Measurements from ENCODE around the gene NTRK3.

- TF ChIP-seq EZH2 (IDR thresholded peaks at IDR 0.05; ENCODE audit: borderline replicate concordance, low read depth, low read length, severe bottlenecking) (no peak), POLR2AphosphoS5 (IDR thresholded peaks at IDR 0.05; ENCODE audit: insufficient read depth, low read depth, low read length) (no peak), JUN (IDR thresholded peaks at IDR 0.05; ENCODE audit: borderline replicate concordance, insufficient read depth, insufficient read length, low read depth) (no peak), POLR2A (IDR thresholded peaks at IDR 0.05; ENCODE audit: low read depth, low read length) (no peak), GATA2 (IDR thresholded peaks at IDR 0.05; ENCODE audit: insufficient read depth, insufficient read length, low read depth, low read length) (no peak), MYC (IDR thresholded peaks at IDR 0.05; ENCODE audit: low read depth, low read length) (no peak), FOS (IDR thresholded peaks at IDR 0.05; ENCODE audit: borderline replicate concordance, insufficient read depth, low read length) (no peak)
- TF ChIP-seq, protein P1, sequence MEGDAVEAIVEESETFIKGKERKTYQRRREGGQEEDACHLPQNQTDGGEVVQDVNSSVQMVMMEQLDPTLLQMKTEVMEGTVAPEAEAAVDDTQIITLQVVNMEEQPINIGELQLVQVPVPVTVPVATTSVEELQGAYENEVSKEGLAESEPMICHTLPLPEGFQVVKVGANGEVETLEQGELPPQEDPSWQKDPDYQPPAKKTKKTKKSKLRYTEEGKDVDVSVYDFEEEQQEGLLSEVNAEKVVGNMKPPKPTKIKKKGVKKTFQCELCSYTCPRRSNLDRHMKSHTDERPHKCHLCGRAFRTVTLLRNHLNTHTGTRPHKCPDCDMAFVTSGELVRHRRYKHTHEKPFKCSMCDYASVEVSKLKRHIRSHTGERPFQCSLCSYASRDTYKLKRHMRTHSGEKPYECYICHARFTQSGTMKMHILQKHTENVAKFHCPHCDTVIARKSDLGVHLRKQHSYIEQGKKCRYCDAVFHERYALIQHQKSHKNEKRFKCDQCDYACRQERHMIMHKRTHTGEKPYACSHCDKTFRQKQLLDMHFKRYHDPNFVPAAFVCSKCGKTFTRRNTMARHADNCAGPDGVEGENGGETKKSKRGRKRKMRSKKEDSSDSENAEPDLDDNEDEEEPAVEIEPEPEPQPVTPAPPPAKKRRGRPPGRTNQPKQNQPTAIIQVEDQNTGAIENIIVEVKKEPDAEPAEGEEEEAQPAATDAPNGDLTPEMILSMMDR (IDR thresholded peaks at IDR 0.05; ENCODE audit: extremely low read depth in 1 of 2, insufficient read depth in 1 of 2, low read depth in 1 of 2, low read length in 2 of 2) = no peak
- TF ChIP-seq, protein P2, sequence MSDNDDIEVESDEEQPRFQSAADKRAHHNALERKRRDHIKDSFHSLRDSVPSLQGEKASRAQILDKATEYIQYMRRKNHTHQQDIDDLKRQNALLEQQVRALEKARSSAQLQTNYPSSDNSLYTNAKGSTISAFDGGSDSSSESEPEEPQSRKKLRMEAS (IDR thresholded peaks at IDR 0.05; ENCODE audit: insufficient read depth, insufficient read length) = no peak
These were observed 311.8 kb downstream of the NTRK3 start for GRCh38 chr15:87944691-87945090.

Data from endothelial cell of umbilical vein (primary cell).